GM19397 (cell line): ENCODE measurements around the gene CSRNP3.

Experiments
- ATAC-seq: cut with Tn5 transposase; IDR thresholded peaks from one replicate; pipeline ENCODE4 v1.9.1; 2021; ENCODE audit warnings: mild to moderate bottlenecking, moderate library complexity; ENCODE audit not compliant: unreplicated experiment

The CSRNP3 gene

DNA sequence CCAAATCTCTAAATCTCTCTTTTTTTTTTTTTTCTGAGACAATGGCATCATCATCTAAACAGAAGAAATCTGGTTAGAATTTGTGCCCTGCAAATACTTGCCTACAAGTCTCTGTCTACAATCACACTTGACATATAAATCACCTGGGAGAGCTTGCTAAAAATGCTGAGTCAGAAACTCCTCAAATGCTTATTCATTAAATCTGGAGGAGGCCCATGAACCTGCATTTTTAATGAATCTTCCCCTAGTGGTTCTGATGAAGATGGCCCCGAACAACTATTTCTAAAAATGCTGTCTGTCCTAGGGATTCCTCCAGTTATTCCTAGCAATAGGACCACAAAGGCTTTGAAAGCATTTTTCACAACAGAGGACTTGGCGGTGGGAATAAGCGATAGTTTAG, 1.6 kb upstream of the CSRNP3 start:
- ATAC-seq, result no peak

DNA sequence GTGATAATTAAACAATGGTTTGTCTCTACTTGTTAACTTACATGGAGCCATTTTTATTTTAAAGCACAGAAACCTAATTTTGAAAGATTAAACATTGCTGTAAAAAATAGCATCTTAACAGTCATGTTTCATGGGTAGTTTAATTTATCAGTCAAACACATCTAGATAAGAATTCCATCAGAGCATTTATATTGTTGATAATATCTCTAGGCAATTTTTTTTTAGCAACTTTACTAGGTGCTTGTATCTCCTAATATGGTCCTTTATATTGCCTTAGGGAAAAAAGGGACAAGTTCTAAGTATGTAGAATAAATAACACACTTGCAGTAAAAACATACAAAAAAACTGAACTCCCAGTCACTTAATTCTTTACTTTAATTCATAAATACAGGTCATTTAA, 863 bp downstream of the CSRNP3 start:
- ATAC-seq, result no peak

DNA sequence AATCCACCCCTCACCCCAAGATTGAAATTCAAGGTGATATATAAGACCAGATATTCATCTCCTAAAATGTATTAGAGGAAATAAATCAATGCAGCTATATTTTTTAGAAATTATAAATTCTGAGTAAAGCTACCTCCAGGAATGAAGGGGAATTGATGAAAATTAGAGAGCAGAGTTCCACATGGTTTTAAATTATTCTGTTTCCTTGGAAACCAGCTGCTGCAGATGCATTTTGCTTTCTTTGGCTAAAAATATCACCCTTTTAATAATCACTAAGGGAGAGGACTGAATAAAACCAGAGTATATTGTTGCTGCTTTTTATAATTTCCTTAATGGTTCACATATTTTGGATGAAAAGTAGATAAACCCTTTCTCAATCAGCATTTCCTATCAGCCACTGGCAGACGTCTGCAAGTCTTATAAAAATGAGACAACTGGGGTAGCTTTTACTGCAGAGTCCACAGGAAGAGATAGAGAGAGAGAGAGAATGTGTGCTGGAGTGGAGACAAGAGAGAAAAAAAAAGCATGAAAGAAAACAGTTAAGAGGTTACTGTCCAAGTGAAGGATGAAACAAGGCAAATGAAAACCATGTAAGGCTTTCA, 2.0 kb downstream of the CSRNP3 start:
- no peak for ATAC-seq

DNA sequence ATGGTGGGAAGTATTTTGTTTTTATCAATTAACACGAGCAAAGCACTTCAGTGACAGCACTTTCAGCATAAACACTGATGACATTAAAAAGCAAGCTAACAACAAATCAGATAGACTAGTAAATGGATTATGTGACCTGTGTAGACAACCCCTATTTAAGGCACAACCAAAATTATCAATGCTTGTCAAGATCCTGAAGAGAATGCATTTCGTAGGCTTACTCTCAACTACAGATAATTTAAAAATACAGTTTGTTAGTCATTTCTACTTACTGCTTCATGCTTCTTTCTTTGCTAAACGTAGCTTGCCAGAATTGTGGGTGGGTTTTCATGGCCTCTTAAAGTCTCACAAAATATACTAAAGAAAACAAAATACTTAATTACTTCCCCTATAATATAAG, 3.4 kb downstream of the CSRNP3 start:
- ATAC-seq, result no peak

DNA sequence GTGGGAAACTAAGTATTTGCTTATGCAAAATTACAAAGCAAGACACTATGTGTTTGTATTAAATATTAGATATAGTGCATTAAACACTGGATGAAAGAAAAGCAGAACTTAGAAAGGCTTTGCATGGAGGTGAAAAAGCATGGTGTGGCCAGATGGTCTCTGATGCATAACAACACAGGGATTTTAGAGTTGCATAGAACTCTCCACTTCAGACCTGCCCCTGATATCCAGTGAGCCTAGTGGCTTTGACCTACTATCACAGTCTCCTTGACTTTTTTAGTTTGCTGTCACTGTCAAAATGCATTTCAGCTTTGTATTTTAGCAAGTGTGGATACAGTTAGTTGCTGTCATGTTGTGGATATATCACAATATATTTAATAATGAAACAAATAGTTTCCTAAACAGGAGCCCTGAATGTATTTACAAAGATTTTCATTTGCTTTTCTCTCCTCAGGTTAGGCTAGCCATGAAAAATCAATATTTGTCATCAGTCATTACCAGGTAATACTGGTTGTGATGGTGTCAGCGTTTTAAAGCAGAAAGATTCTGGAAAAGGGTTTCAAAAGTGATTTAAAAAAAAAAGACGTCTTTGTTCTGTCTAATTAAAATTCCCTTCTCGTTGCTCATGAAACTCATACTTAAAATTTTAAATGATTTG, 5.2 kb downstream of the CSRNP3 start:
- ATAC-seq, result no peak

DNA sequence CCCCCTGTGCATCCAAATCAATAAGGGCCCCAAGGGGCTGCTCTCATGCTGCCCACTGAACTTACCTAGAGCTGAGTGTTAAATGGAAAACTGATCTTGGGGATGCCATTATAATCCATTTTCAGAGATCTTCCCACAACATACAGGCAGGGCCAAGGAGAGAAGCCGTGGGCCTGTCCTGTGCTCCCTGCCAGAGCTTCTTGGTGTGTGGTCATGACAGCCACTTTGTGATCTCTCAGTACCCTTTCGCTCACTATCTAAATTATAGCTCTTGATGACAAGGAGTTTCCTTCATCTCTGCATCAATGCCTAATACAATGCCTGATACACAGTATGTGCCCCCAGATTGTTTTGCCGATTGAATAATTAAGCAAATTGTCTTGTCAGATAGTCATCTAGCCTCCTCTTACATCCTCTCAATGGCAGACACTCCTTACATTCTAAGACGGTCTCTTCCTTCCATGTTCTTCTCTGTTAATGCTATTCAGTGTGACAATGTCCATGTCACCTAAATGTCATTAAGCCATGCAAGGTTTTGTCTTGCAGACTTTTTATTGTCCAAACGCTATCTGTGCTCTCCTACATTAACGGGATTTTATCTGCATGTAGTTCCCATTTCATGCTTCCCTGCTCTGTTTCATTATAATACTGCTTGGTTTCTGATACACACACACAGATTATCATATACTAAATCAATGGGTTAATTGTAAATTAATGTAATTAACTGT, 5.9 kb downstream of the CSRNP3 start:
- ATAC-seq, result no peak

DNA sequence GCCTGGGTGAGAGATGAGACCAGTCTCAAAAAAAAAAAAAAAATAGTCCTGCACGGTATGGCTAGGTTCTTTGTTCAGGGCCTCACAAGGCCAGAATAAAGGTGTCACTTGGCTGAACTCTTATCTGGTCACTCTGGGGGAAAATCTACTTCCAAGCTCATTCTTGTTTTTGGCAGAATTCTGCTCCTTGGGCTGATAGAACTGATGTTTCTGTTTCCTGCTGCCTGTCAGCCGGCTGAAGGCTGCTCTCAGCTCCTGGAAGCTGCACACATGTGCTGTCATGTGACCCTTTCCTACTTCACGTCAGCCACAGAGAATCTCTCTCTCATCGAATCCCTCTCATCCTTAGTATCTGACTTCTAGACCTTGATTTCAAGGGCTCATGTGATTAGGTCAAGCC, 10.4 kb downstream of the CSRNP3 start:
- ATAC-seq, result no peak

DNA sequence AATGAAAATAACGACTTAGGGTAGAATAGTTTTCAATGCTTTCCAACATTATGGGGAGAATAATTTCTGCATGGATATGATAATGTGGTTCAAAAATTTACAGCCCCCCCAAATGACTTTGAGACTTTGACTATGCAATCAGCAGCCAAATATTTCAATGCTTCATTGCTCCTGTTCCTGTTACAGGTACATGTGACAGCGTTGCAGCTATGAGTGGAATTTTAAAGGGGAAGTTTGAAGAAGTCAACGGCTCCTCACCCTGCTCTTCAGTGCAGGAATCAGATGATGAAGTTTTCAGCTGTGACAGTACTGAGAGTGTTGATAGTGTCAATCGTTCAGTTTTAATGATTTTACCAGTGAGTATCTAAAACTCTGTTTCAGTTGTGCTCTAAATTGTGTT, 25.1 kb downstream of the CSRNP3 start:
- no peak for ATAC-seq

DNA sequence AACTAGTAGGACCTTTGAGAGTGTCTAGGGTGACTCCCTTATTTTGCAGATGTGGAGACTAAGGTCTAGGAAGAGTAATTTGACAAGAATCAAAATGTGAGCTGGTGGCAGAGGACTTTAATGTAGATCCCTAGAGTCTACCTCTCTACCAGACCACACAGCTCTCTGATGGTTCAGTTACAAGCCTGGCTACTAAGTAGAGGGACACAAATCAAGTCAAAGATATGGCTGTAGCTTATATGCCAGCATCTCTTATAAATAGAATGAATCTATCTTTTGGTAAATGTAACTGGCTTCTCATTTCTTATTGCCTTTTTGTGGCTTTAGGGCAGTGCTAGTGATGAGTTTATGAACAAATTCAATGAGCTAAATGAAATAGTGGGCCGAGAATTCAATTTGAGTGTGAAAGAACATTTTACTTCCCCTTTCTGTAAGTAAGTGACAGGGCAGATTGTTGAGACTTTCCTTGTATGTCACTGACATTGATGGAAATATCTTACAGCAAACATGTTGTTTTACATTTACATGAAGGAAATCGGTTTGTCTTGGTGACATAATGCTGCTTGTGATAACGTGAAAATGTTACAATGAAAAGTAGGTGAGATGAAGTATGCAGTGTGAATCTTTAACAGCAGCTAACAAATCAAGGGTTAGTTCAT, 28.3 kb downstream of the CSRNP3 start:
- ATAC-seq, result no peak

DNA sequence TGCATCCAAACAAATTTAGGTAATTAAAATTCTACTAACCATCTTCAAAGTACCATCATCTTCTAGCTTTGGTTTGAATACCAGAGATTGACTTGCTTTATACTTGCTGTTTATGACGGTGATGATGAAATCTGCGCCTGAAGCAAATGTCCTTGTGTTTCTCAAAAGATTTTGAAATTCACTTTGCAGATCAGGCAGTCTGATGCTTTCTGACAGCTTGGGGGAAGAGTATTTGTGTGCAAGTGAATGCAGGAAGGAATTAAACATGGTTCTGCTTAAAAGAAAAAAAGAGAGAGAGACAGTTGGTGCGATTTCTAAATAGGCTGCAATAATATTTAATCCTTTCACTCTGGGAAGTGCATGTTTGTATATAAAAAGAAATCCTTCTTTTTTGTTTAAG, 29.6 kb downstream of the CSRNP3 start:
- no peak for ATAC-seq

DNA sequence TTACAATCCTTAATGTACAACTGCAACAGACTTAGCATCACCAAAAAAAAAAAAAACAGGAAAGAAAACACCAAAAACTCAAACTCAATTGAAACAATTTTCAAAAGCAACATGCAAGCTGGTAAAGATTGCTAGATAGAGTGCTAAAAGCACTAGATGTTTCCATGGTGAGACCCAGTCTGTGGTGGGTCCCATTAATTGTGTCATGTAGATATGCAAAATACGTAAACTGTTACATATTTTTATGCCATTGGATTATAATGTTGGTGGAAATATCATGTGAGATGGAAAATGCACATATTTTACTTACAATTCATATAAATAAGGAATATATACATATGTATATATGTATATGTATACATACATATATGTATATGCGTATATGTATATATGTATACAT, 30.5 kb downstream of the CSRNP3 start:
- ATAC-seq, result no peak

DNA sequence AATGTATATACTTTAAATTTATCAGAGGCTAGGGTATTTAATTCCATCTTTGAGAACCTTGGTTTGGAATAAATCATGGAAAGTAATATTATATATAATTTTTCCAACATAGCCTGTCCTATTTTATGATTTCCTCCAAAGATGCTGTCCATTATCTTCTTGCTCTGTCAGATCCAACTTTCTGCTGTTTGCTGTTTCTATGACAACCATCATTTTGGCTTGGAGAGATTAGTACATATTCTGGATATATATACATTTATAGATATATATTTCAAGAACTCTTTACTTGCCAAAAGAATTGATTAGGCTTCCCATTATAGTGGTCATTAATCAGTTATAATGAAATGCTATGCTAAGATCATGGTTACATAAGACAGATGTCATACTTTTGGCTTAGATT, 31.3 kb downstream of the CSRNP3 start:
- ATAC-seq, result no peak

DNA sequence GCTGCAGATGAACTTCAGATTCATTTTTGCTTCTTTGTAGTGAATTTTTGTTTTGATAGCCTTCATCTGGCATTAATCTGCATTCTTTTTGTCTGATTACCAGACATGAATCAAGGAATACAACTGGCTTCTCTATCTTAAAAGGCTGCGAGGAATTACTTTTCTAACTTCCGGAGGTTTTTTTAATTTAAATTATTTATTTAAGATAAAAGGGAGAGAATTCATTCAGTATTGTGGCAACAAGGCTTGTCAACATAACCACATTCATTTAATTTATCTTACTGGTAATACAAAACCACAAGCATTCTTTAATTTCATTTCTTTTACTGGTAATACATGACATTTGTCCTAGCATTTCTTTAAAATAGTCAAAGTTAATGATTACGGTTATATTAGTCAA, 36.0 kb downstream of the CSRNP3 start:
- ATAC-seq, result no peak

DNA sequence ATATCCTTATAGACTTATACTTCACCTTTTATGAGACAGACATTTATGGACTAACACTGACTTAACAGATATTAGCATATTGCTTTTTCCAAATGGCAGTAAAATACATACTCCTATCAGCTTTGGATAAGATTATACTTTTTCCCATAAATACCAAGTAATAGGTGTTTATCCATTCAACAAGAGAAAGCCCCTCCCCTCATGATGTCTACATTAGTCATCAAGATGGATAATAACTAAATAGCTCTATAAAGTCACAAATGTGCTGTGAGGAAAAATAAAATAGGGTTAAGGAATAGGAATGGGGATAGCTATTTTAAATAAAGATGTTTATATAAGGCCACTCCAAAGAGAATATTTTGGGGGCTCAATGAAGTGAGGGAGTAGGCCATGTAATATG, 39.4 kb downstream of the CSRNP3 start:
- no peak for ATAC-seq

DNA sequence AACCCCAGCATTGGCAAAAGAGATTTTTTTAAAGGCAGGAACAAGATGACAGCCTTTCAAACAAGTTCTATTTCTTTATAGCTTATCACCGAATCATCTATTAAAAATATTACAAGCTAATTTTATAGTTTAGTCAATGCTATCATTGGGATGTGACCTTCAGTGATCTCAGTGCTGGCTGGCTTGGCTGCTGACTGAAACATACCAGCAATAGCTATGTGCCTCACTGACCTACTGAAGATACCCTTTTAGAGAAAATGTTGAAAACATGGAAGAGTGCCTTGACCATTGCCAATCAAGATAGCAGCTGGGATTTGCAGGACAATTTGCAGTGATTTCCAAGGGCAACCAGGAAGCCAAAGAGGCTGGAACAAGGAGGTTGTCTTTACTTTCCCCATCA, 44.0 kb downstream of the CSRNP3 start:
- ATAC-seq, result no peak

DNA sequence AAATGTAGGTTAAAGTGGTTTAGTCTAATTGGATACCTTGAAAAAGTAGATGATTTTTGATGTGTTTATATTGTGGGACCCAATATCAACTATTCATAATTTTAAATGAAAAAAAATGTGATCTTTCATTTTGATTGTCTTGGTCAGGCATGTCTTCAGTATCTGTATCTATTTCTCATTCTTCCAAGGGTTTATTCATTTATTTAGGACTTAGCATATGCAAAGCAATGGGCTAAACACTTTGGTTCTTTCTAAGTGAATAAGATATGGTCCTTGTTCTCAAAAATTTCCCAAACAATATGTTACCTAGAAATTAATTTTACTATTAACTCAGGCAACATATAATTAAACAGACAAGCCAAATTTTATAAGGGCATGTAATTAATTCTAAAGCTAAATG, 49.1 kb downstream of the CSRNP3 start:
- ATAC-seq, result no peak

DNA sequence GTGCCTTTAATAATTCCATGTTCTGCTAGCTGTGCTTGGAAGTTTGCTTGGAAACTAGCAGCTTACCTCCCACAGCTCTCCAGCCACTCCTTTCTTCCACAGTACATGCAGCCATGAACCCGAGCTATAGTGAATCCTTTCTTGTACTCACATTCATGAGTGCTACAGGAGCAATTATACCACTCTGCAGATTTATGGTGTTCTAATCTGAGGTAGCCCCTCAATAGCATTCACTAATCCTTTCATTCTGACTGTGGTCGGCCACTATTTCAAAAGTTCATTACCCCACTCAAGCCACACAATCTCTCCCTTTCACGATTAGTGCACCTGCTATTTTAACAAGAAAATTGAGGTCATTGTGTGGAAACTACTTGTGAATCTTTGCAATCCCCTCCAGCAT, 53.2 kb downstream of the CSRNP3 start:
- no peak for ATAC-seq

DNA sequence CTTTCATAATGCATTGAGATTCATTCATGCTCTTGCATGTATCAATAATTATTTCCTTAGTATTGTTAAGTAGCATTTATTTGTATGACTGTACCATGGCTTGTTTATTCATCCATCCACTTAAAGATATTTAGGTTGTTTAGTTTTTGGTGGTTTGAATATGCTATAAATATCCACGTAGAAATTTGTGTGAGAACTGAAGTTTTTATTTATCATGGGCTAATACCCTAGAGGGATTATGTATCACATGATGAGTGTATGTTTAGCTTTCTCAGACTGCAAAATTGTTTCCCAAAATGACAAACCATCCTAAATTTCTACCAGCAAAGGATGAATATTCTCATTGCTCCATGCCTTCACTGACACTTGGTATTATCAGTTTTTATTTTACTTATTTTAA, 55.2 kb downstream of the CSRNP3 start:
- no peak for ATAC-seq

DNA sequence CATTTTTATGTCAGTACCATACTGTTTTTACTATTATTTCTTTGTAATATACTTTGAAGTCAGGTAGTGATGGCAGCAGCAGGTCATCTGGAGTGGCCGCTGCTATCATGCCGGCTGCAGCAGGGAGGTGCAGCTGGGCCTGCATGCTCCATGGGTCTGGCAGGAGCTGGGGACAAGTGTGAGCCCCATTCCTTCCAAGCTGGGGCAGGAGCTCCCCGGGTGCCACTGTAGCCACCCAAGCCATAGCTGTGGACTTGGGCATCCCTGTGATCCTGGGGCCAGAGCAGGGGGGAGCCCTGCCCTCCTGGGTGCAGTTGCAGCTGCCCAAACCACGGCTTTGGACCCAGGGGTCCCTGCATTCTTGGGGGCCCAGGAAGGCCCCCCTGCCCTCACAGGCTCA, 59.2 kb downstream of the CSRNP3 start:
- no peak for ATAC-seq

DNA sequence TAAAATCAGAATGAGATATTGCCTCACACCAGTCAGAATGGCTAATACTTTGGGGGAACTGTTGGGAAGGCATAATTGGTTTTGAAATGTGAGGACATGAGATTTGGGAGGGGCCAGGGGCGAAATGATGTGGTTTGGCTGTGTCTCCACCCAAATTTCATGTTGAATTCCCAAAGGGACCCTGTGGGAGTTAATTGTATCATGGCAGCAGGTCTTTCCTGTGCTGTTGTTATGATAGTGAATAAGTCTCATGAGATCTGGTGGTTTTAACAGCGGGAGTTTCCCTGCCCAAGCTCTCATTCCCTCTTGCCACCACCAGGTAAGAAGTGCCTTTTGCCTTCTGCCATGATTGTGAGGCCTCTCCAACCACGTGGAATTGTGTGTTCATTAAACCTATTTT, 59.6 kb downstream of the CSRNP3 start:
- no peak for ATAC-seq

DNA sequence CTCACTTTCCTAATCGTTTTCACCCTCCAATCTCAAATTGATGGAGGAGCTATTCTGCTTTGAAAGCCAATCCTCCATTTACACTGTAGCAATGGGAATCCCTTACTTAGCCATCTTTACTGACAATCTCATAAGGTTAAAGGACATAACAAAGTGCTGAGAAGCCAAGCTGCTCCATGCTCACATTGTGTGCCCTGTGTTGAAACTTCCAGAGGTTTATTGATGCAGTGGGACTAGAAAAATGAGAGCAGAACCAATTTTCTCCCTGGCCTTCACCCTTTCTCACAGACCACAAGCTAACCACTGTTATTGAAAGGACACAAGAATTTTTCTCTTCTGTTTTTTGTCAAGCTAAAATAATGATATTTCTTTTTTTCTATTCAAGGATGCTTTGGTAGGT, 63.8 kb downstream of the CSRNP3 start:
- ATAC-seq, result no peak

DNA sequence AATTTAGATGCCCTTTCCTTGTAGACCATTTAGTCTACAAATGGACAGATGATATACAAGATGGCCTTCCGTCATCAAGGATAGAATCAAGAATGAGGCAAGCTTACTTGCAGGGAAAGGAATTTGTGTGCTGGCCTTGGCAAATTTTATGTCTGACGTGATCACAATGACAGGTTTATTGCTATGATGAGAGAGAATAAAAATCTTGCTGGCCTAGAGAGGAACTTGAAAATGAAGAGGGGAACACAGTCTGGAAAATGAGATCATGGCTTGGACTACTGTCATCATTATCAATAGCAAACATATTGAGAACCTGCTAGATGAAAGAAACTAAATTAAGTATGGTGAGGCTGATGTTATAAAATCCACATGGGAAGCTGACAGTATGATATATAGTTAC, 66.0 kb downstream of the CSRNP3 start:
- ATAC-seq, result no peak
